NCI-H128 (cell line): ENCODE results near the gene PTPRA.
"Not testable (repeated sequence)": the region's sequence is repeated elsewhere in the genome, so short reads cannot be mapped to it uniquely, and the experiment has no call there.

Experiments
- DNase-seq: peaks from one replicate; lab custom pipeline; 2025; ENCODE audit not compliant: unreplicated experiment; lab: John Stamatoyannopoulos, UW

Gene PTPRA

GRCh38 chr20:2883726-2884637, 10.7 kb downstream of the PTPRA start:
- no peak for DNase-seq

- no peak for DNase-seq
Measured at GRCh38 chr20:2887715-2888114, 14.4 kb downstream of the PTPRA start.

GRCh38 chr20:2888224-2888955, 15.1 kb downstream of the PTPRA start:
- DNase-seq: no peak

GRCh38 chr20:2889209-2889608, 15.9 kb downstream of the PTPRA start:
- DNase-seq: no peak

GRCh38 chr20:2889797-2890196, 16.5 kb downstream of the PTPRA start:
- no peak for DNase-seq

- no peak for DNase-seq
Measured at GRCh38 chr20:2890742-2891141, 17.5 kb downstream of the PTPRA start.

GRCh38 chr20:2891343-2891742, 18.1 kb downstream of the PTPRA start:
- no peak for DNase-seq

GRCh38 chr20:2892376-2892775, 19.1 kb downstream of the PTPRA start:
- DNase-seq: no peak

GRCh38 chr20:2894221-2894620, 20.9 kb downstream of the PTPRA start:
- no peak for DNase-seq

GRCh38 chr20:2895154-2895553, 21.9 kb downstream of the PTPRA start:
- DNase-seq: not testable (repeated sequence)

- DNase-seq: no peak
Measured at GRCh38 chr20:2899243-2899642, 26.0 kb downstream of the PTPRA start.

- no peak for DNase-seq
Measured at GRCh38 chr20:2900845-2901592, 27.7 kb downstream of the PTPRA start.

GRCh38 chr20:2902291-2902690, 29.0 kb downstream of the PTPRA start:
- no peak for DNase-seq

GRCh38 chr20:2902818-2903217, 29.5 kb downstream of the PTPRA start:
- no peak for DNase-seq

GRCh38 chr20:2903686-2904085, 30.4 kb downstream of the PTPRA start:
- DNase-seq: no peak

GRCh38 chr20:2907519-2907918, 34.2 kb downstream of the PTPRA start:
- DNase-seq: no peak

- DNase-seq: no peak
Measured at GRCh38 chr20:2909953-2910352, 36.7 kb downstream of the PTPRA start.

GRCh38 chr20:2911200-2911599, 37.9 kb downstream of the PTPRA start:
- DNase-seq: no peak

- no peak for DNase-seq
Measured at GRCh38 chr20:2914160-2914559, 40.9 kb downstream of the PTPRA start.

GRCh38 chr20:2917266-2917665, 44.0 kb downstream of the PTPRA start:
- no peak for DNase-seq
